H1 (cell line): ENCODE measurements around the gene TBRG4. TPM values are rescaled to one million over a fixed set of nuclear protein-coding genes. Genes with fewer than 3 reads are reported as not detected.

Experiments
- GTF2F1 ChIP-seq: IDR thresholded peaks from 2 replicates; pipeline ENCODE4 v1.6.1; 2012; ENCODE audit warnings: low read depth, low read length, improper control_type of control experiment, borderline replicate concordance
- polyA plus RNA-seq, 7 experiments: library from polyadenylated mRNA; depleted of rRNA in 3 of 7; stranded (reverse) in 5 of 7; unstranded in 2 of 7; fragments of >200 nt in 5 of 7; fragments of 200-250 nt in 2 of 7; gene quantifications; 1 replicate in 5 of 7; 2 replicates in 1 of 7; 4 replicates in 1 of 7; pipeline versions ENCODE4 v1.2.1 to v1.2.3, GENCODE V29; 2011 to 2013; ENCODE audit warnings: missing spikeins in 2 of 7, mixed read lengths in 2 of 7
- total RNA-seq: library from RNA; stranded (reverse); fragmentation: NEBNext Ultra II Directional; extraction: Animal tissue kit (Norgen Biotek cat#: 25700); gene quantifications from 2 replicates; pipeline ENCODE4 v1.2.1, GENCODE V29; 2021

TBRG4 gene
- total and polyA plus RNA-seq, 2 of the 8 experiments (the other 6 are each of a cell fraction or from before 2014, with no cell fraction given), result 110 to 137 TPM

DNA sequence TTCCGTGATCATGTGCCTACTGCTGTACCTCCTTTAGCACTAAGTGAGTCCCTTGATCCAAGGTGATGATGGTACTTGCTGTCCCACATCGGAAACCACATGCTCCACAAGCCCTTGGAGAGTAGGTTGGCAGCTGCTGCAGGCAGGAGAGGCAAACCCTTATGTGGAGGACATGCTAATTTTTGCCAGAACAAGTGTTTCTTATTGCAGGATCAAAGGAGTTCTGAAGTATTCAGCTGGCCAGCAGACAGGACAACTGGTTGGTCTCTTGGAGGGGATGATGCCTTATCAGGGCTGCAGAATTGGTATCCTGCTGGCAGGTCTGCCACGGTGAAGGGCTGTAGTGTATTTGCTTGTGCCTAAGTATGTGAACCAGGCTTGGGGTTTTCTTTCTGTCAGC lies 59.5 kb downstream of the TBRG4 start (continued):
- TF ChIP-seq GTF2F1, result no peak
